SHP77 treated with DMSO at 0.1 percent for 48 hours (cell line): Measurements from ENCODE around the gene DDX39A.
"Not testable (repeated sequence)": the region's sequence is repeated elsewhere in the genome, so short reads cannot be mapped to it uniquely, and the experiment has no call there.

Source experiments
- DNase-seq: peaks from one replicate; lab custom pipeline; 2025; lab: John Stamatoyannopoulos, UW

The DDX39A gene

DNA sequence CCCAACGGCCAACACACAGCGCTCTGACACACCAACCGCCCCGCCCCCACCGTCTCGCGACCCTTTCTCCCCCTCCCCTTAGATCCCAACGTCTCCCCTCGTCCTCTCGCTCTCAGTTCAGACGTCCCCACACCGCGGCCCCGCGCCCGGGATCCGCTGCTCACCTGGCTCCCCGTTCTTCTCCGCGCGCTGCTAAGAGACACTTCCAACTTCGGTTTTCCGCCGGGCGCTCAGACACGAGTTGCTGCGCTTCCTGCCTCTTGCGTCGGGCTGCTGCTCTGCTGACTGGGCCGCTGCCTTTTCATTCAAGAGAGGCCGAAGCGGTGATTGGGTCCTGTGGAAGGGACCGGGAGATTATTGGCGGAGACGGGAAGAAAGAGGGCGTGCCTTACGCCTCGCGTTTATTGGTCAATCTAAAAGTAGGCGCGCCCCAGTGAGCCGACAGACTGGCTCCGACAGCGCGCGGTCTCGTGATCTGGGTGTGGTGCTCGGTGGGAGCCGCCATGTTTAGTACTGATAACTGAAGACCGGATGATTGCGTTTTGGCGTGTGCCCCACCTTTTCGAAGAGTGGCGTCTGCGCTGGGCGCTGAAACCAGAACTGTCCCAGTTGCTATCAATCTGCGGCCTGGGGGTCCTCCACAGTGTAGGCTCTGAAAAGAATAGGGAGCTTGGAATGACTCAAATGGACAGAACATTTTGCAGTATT is at the start of gene DDX39A:
Gene DDX39A, minus strand, starts transcription at position 236 of the 708 bp plus-strand sequence. CDS start 6,121 bp downstream, outside the sequence.
- DNase-seq: peak; percentile 99

DNA sequence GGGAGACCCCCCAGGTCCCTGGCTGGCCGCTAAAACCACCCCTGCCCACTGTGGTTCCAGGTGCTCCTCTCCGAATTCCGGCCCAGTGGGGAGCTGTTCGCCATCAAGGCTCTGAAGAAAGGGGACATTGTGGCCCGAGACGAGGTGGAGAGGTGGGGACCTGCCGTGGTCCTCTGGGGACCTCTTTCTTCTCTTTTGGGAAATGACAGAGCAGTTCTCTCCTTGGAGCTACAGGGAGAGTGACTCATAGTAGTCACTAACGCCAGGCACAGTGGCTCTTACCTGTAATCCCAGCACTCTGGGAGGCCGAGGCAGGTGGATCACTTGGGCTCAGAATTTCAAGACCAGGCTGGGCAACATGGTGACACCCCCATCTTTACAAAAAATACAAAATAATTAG is 48.7 kb upstream of the DDX39A start:
- no peak for DNase-seq

DNA sequence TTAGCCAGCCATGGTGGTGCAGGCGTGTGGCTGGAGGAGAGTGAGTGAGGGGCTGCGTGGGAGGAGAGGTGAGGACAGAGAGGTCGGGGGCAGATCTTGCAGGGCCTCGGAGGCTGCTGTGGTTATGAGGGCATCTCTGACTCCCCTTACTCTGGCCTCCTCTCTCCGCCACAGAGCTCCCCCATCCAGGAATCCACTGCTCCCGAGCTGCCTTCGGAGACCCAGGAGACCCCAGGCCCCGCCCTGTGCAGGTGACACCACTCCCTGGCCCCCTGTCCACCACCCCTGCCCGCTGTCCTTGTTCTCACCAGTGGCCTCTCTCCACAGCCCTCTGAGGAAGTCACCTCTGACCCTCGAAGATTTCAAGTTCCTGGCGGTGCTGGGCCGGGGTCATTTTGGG is 48.2 kb upstream of the DDX39A start:
- no peak for DNase-seq

DNA sequence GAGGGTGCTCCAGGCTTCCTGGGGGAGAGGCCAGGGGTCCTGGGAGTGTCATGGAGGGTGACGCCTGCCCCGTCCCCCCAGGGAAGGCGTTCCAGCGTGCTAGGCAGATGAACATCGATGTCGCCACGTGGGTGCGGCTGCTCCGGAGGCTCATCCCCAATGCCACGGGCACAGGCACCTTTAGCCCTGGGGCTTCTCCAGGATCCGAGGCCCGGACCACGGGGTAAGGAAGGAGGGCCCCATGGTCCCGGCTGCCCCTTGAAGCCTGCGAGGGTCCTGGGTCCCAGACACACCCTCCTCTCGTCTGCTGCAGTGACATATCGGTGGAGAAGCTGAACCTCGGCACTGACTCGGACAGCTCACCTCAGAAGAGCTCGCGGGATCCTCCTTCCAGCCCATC is 44.6 kb upstream of the DDX39A start:
- DNase-seq: no peak

- not testable (repeated sequence) for DNase-seq
Measured at GRCh38 chr19:14462401-14462800, 43.3 kb upstream of the DDX39A start.

DNA sequence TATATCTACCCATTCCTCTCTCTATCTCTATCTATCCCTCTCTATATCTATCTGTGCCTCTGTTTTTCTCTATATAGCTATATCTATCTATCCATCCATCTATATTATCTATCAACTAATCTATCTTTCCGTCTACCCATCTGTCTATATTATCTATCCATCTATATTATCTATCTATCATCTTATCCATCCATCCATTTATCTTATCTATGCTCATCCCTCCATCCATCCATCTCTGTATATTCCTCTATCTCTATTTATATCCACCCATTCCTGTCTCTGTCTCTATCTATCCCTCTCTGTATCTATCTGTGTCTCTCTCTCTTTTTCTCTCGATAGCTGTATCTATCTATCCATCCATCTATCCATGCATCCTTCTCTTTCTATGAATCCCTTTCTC is 41.8 kb upstream of the DDX39A start:
- DNase-seq: no peak

DNA sequence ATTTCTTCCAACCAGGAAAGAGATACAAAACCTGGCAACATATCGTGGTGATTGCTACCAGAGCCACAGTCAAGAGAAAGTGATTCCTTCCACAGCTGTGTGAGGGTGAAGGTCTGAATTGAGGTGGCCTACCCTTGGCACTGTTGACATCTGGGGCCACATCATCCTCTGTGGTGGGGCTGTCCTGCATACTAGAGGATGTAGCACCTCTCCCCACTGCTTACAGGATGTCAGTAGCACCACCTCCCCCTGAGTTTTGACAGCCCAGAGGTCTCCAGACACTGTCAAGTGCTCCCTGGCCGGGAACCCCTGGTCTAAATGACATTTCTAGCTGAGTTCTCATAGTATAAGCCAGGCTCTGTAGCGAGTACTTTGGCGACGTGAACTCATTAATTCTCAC is 40.6 kb upstream of the DDX39A start:
- no peak for DNase-seq

DNA sequence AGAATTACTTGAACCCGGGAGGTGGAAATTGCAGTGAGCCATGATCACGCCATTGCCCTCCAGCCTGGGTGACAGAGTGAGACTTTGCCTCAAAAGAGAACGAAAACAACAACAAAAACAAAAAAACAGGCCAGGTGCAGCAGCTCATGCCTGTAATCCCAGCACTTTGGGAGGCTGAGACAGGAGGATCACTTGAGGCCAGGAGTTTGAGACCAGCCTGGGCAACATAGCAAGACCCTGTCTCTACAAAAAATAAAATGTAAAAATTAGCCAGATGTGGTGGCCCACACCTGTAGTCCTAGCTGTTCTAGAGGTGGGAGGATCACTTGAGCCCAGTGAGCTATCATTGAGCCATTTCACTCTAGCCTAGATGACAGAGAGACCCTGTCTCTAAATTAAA is 33.2 kb upstream of the DDX39A start:
- DNase-seq: not testable (repeated sequence)

DNA sequence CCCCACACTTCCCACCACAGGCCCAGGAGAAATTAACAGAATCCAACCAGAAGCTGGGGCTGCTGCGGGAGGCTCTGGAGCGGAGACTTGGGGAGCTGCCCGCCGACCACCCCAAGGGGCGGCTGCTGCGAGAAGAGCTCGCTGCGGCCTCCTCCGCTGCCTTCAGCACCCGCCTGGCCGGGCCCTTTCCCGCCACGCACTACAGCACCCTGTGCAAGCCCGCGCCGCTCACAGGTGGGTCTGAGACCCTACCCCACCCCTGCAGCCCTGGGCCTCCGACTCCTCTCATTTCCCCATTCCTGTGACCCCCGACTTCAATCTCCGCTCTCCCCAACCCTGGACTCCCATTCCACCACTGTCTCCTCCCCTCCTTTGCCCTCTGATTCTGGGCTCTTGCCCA is 31.7 kb upstream of the DDX39A start:
- no peak for DNase-seq

GRCh38 chr19:14450168-14450874 is 31.2 kb upstream of the DDX39A start:
- DNase-seq: no peak

GRCh38 chr19:14449321-14449720 is 30.2 kb upstream of the DDX39A start:
- DNase-seq: no peak

- DNase-seq: no peak
Measured at GRCh38 chr19:14446336-14447036, 27.3 kb upstream of the DDX39A start.

GRCh38 chr19:14443632-14444216 is 24.6 kb upstream of the DDX39A start:
- DNase-seq: no peak

- DNase-seq: no peak
Measured at GRCh38 chr19:14442891-14443631, 23.9 kb upstream of the DDX39A start.

- no peak for DNase-seq
Measured at GRCh38 chr19:14441041-14441938, 22.1 kb upstream of the DDX39A start.

DNA sequence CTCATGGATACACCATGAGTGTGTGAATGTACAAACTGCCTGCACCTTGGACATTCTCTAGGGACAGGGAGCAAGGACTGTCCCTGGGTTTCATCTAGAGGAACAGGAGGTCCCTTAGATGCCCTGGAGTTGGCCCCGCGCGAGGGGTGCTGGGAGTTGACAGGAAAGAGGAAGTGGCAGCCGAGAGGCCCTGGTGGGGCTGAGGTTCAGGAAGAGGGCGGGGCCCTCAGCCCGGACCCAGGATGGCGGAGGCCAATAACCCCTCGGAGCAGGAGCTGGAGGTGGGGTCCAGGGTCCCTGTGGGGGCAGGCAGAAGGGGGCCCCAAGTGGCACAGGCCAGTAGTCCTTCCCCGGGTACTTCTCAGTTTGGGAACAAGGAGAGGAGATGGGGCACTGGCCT is 20.9 kb upstream of the DDX39A start:
- no peak for DNase-seq

- no peak for DNase-seq
Measured at GRCh38 chr19:14439014-14439413, 19.9 kb upstream of the DDX39A start.

DNA sequence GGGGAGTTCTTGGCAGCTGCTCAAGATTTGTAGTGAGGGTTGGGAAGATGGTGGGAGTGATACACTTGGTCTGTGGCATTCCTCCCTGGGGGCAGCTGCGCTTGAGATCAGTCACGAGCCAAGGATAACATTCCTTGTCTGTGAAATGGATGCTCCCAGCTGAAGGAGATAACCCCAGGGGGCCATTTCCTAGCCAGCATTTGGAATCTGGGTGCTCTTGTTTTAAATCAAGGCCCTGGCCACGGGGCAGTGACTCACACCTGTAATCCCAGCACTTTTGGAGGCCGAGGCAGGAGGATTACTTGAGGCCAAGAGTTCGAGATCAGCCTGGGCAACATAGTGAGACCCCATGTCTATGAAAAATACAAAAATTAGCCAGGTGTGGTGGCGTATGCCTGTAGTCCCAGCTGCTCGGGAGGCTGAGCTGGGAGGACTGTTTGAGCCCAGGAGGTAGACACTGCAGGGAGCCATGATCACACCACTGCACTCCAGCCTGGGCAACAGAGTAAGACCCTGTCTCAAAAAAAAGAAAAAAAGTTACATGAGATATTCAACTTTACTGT is 18.5 kb upstream of the DDX39A start:
- DNase-seq: no peak

- no peak for DNase-seq
Measured at GRCh38 chr19:14435320-14436050, 16.3 kb upstream of the DDX39A start.
